IMR-90 (cell line): Measurements from ENCODE around the gene RAB3C. TPM values are rescaled to one million over a fixed set of nuclear protein-coding genes. Genes with fewer than 3 reads are reported as not detected.

Experiments used
- ATAC-seq: fragments of 200-7000 bp; cut with Tn5 transposase; 2 replicates; pipeline ENCODE4 v1.9.1; 2020; ENCODE audit warnings: low read depth, mild to moderate bottlenecking, moderate library complexity
- BruUV-seq: library from RNA; stranded (reverse); fragments of 400-500 nt; replicated peaks from 2 replicates; lab custom pipeline; 2021; lab: Mats Ljungman, UMichigan
- CTCF ChIA-PET: fragments of 300-600 bp; formaldehyde crosslinking; extraction: SDS; loops from one replicate; lab custom pipeline; 2021; ENCODE audit warnings: antibody characterized with exemption; lab: Yijun Ruan, JAX
- POLR2A ChIA-PET: fragments of 300-600 bp; sonication (Branson Sonifier 250); formaldehyde crosslinking; loops from one replicate; lab custom pipeline; 2022; ENCODE audit warnings: antibody characterized with exemption; ENCODE audit not compliant: unreplicated experiment; lab: Charles Lee
- DNase-seq: peaks from one replicate; pipeline ENCODE4 v3.0.0; 2013
- H2AFZ ChIP-seq: replicated peaks from 2 replicates; pipeline ENCODE3; 2013; ENCODE audit warnings: low read length, mild to moderate bottlenecking; ENCODE audit not compliant: poor library complexity
- H2AK5ac ChIP-seq: 2 replicates; pipeline ENCODE4 v1.6.1; 2013; ENCODE audit warnings: low read depth, low read length, inconsistent platforms
- H2AK9ac ChIP-seq: replicated peaks from 2 replicates; pipeline ENCODE3; 2013; ENCODE audit warnings: mild to moderate bottlenecking, low read depth, low read length, moderate library complexity; ENCODE audit not compliant: poor library complexity
- H2BK120ac ChIP-seq: 2 replicates; pipeline ENCODE4 v1.6.1; 2013; ENCODE audit warnings: low read depth, low read length, inconsistent platforms
- H2BK15ac ChIP-seq: 3 replicates; pipeline ENCODE4 v1.6.1; 2013; ENCODE audit warnings: low read depth, low read length, inconsistent platforms
- H2BK20ac ChIP-seq: 2 replicates; pipeline ENCODE4 v1.6.1; 2013; ENCODE audit warnings: low read depth, mild to moderate bottlenecking, inconsistent platforms, low read length, moderate library complexity
- H2BK5ac ChIP-seq: 2 replicates; pipeline ENCODE4 v1.6.1; 2013; ENCODE audit warnings: mild to moderate bottlenecking, low read depth, low read length, inconsistent platforms; ENCODE audit not compliant: poor library complexity, severe bottlenecking
- H3K14ac ChIP-seq: replicated peaks from 2 replicates; pipeline ENCODE4 v1.6.1; 2013; ENCODE audit warnings: low read depth, low read length, inconsistent platforms
- H3K18ac ChIP-seq: 2 replicates; pipeline ENCODE4 v1.6.1; 2013; ENCODE audit warnings: low read depth, low read length, control low read depth
- H3K23ac ChIP-seq: 2 replicates; pipeline ENCODE4 v1.6.1; 2013; ENCODE audit warnings: low read depth, low read length, inconsistent platforms
- H3K27ac ChIP-seq: 2 replicates; pipeline ENCODE4 v1.5.1; 2013; ENCODE audit warnings: mild to moderate bottlenecking, control low read depth, low read length; ENCODE audit not compliant: insufficient read depth
- H3K27me3 ChIP-seq: 2 replicates; pipeline ENCODE4 v1.6.1; 2013; ENCODE audit warnings: low read length; ENCODE audit not compliant: control insufficient read depth, insufficient read depth
- H3K36me3 ChIP-seq: 2 replicates; pipeline ENCODE4 v1.6.1; 2013; ENCODE audit warnings: low read length, mixed read lengths; ENCODE audit not compliant: control insufficient read depth, insufficient read depth
- H3K4ac ChIP-seq: 2 replicates; pipeline ENCODE4 v1.6.1; 2013; ENCODE audit warnings: low read depth, low read length, inconsistent platforms
- H3K4me1 ChIP-seq: 2 replicates; pipeline ENCODE4 v1.6.1; 2013; ENCODE audit warnings: low read length, mixed read lengths; ENCODE audit not compliant: control insufficient read depth, insufficient read depth
- H3K4me2 ChIP-seq: 2 replicates; pipeline ENCODE4 v1.6.1; 2013; ENCODE audit warnings: low read depth, mild to moderate bottlenecking, control low read depth, low read length, moderate library complexity
- H3K4me3 ChIP-seq: 2 replicates; pipeline ENCODE4 v1.5.1; 2013; ENCODE audit warnings: low read depth, mild to moderate bottlenecking, control low read depth, low read length, moderate library complexity; ENCODE audit not compliant: insufficient read depth
- H3K56ac ChIP-seq: 2 replicates; pipeline ENCODE4 v1.6.1; 2013; ENCODE audit warnings: low read length, inconsistent platforms; ENCODE audit not compliant: insufficient read depth; ENCODE audit errors: extremely low read depth
- H3K79me1 ChIP-seq, 2 experiments: 2 replicates each; pipeline ENCODE4 v1.6.1; 2013; ENCODE audit warnings: low read length in 2 of 2, inconsistent platforms in 1 of 2, low read depth in 1 of 2
- H3K9ac ChIP-seq: 2 replicates; pipeline ENCODE4 v1.6.1; 2013; ENCODE audit warnings: low read depth, low read length, control low read depth
- H3K9me1 ChIP-seq: 2 replicates; pipeline ENCODE4 v1.6.1; 2013; ENCODE audit warnings: low read length, inconsistent platforms; ENCODE audit not compliant: insufficient read depth
- H3K9me3 ChIP-seq: 2 replicates; pipeline ENCODE4 v1.6.1; 2013; ENCODE audit warnings: low read length; ENCODE audit not compliant: control insufficient read depth, insufficient read depth
- H4K20me1 ChIP-seq: 2 replicates; pipeline ENCODE4 v1.6.1; 2013; ENCODE audit warnings: low read length, inconsistent platforms; ENCODE audit not compliant: insufficient read depth
- H4K5ac ChIP-seq: 2 replicates; pipeline ENCODE4 v1.6.1; 2013; ENCODE audit warnings: mild to moderate bottlenecking, low read depth, low read length, control low read depth
- H4K8ac ChIP-seq, 2 experiments: 2 replicates each; pipeline ENCODE4 v1.6.1; 2013; ENCODE audit warnings: low read depth in 2 of 2, low read length in 2 of 2, control low read depth in 1 of 2, inconsistent platforms in 1 of 2
- H4K91ac ChIP-seq: 2 replicates; pipeline ENCODE4 v1.6.1; 2013; ENCODE audit warnings: low read depth, low read length, inconsistent platforms; ENCODE audit not compliant: insufficient read depth
- BHLHE40 ChIP-seq: fragments of 150-350 bp; IDR thresholded peaks from 2 replicates; pipeline ENCODE4 v1.6.1; 2016; ENCODE audit warnings: mild to moderate bottlenecking, low read depth, low read length
- CEBPB ChIP-seq: IDR thresholded peaks from 2 replicates; pipeline ENCODE4 v1.6.1; 2012; ENCODE audit warnings: low read depth, low read length, improper control_type of control experiment
- CTCF ChIP-seq: conservative IDR thresholded peaks from 2 replicates; pipeline ENCODE4 v1.5.1; 2012; ENCODE audit warnings: mild to moderate bottlenecking, low read depth, low read length, improper control_type of control experiment
- ELK1 ChIP-seq: fragments of 150-350 bp; IDR thresholded peaks from 2 replicates; pipeline ENCODE4 v1.6.1; 2016; ENCODE audit warnings: low read depth, mild to moderate bottlenecking, low read length, moderate library complexity, borderline replicate concordance
- MAFK ChIP-seq: IDR thresholded peaks from 2 replicates; pipeline ENCODE4 v1.6.1; 2012; ENCODE audit warnings: low read depth, low read length, improper control_type of control experiment
- MAZ ChIP-seq: IDR thresholded peaks from 2 replicates; pipeline ENCODE4 v1.6.1; 2012; ENCODE audit warnings: low read depth, mild to moderate bottlenecking, low read length, improper control_type of control experiment, moderate library complexity, borderline replicate concordance
- MXI1 ChIP-seq: IDR thresholded peaks from 2 replicates; pipeline ENCODE4 v1.6.1; 2012; ENCODE audit warnings: low read depth, mild to moderate bottlenecking, low read length, moderate library complexity, borderline replicate concordance
- NFE2L2 ChIP-seq: fragments of 150-350 bp; IDR thresholded peaks from 2 replicates; pipeline ENCODE4 v1.6.1; 2016; ENCODE audit warnings: low read depth, mild to moderate bottlenecking, low read length
- POLR2A ChIP-seq: IDR thresholded peaks from 2 replicates; pipeline ENCODE4 v1.6.1; 2012; ENCODE audit warnings: mild to moderate bottlenecking, low read depth, low read length
- RAD21 ChIP-seq: IDR thresholded peaks from 2 replicates; pipeline ENCODE4 v1.6.1; 2012; ENCODE audit warnings: low read length, improper control_type of control experiment
- RCOR1 ChIP-seq: IDR thresholded peaks from 2 replicates; pipeline ENCODE4 v1.6.1; 2012; ENCODE audit warnings: mild to moderate bottlenecking, low read length, improper control_type of control experiment; ENCODE audit not compliant: insufficient replicate concordance
- RFX5 ChIP-seq: IDR thresholded peaks from 2 replicates; pipeline ENCODE4 v1.8.0; 2012; ENCODE audit warnings: low read depth, mild to moderate bottlenecking, low read length, moderate library complexity
- SMC3 ChIP-seq: fragments of 150-350 bp; IDR thresholded peaks from 2 replicates; pipeline ENCODE4 v1.6.1; 2016; ENCODE audit warnings: low read depth, mild to moderate bottlenecking, antibody characterized with exemption, low read length, moderate library complexity
- USF2 ChIP-seq: fragments of 150-350 bp; IDR thresholded peaks from 2 replicates; pipeline ENCODE4 v1.6.1; 2017; ENCODE audit warnings: mild to moderate bottlenecking, antibody characterized with exemption, low read length, low read depth
- WGBS, 2 experiments: methylation state at CpG; one replicate each; pipeline versions ENCODE4 v1.1.5 to v1.1.7; 2013; ENCODE audit warnings: missing lambda C conversion rate in 2 of 2; ENCODE audit not compliant: insufficient read length in 1 of 2; ENCODE audit errors: extremely low coverage in 2 of 2; 5-methylcytosine and 5-hydroxymethylcytosine counted together
- dilution Hi-C: fragments of 300-500 bp; cut with HindIII; formaldehyde crosslinking; loops from one replicate; pipeline ENCODE4 v1.14.3; 2018; ENCODE audit warnings: low sequenced_read_pairs; ENCODE audit not compliant: unreplicated experiment
- in situ Hi-C: fragments of 300-500 bp; cut with MboI; formaldehyde crosslinking; loops from 3 replicates; pipeline ENCODE4 v1.14.3; 2019; ENCODE audit warnings: low sequenced_read_pairs, inconsistent platforms, mixed read lengths
- intact Hi-C: fragments of 100-400 bp; cut with micrococcal nuclease; formaldehyde crosslinking; loops from 2 replicates; pipeline ENCODE4 v1.10.0; 2022
- polyA plus RNA-seq, 3 experiments: library from polyadenylated mRNA; depleted of rRNA; stranded (reverse); fragments of >200 nt; gene quantifications; 2 replicates each; pipeline ENCODE4 v1.2.3, GENCODE V29; 2012; ENCODE audit warnings: low replicate concordance in 1 of 3
- total RNA-seq: library from RNA; depleted of rRNA; stranded (reverse); fragments of >200 nt; gene quantifications from 2 replicates; pipeline ENCODE4 v1.2.3, GENCODE V29; 2012

Gene RAB3C
- total and polyA plus RNA-seq, 2 of the 4 experiments (the other 2 are of a cell fraction): not detected

GRCh38 chr5:58703925-58704555, 121.2 kb downstream of the RAB3C start:
- ATAC-seq: no peak
- H3K9me3 ChIP-seq: no peaks in the 10 kb centered on the region
- H3K9ac ChIP-seq: no peak overlapping the region
- H3K4ac ChIP-seq: no peak overlapping the region
- POLR2A ChIA-PET: no interaction called here
- dilution Hi-C loops: no loop called here
- no peak overlapping the region for H2AFZ ChIP-seq
- no peaks in the 10 kb centered on the region for H3K79me1 ChIP-seq
- CTCF ChIA-PET: no interaction called here
- H2AK9ac ChIP-seq: no peak overlapping the region
- no peak overlapping the region for H3K4me3 ChIP-seq
- H2AK5ac ChIP-seq: no peak overlapping the region
- no peaks in the 10 kb centered on the region for H4K20me1 ChIP-seq
- H4K91ac ChIP-seq: no peak overlapping the region
- H3K27me3 ChIP-seq: no peaks in the 10 kb centered on the region
- no peak overlapping the region for H2BK120ac ChIP-seq
- H3K27ac ChIP-seq: no peak overlapping the region
- TF ChIP-seq CTCF (no peak), RFX5 (no peak), NFE2L2 (no peak), MXI1 (no peak), RCOR1 (no peak), MAZ (no peak), ELK1 (no peak), CEBPB (no peak), SMC3 (no peak), MAFK (no peak), BHLHE40 (no peak), USF2 (no peak), POLR2A (no peak), RAD21 (no peak)
- H3K56ac ChIP-seq: no peak overlapping the region
- no TSS peak for BruUV-seq
- in situ Hi-C loops: no loop called here
- H2BK20ac ChIP-seq: no peak overlapping the region
- WGBS, 2 experiments: no CpG with 5 or more reads among the region's 3 CpGs
- no peak for DNase-seq
- no peaks in the 10 kb centered on the region for H3K36me3 ChIP-seq
- intact Hi-C loops: no loop called here
- no peak overlapping the region for H4K8ac ChIP-seq
- no peak overlapping the region for H2BK5ac ChIP-seq
- H4K5ac ChIP-seq: no peak overlapping the region
- no peak overlapping the region for H3K4me2 ChIP-seq
- no peaks in the 10 kb centered on the region for H3K9me1 ChIP-seq
- H2BK15ac ChIP-seq: no peak overlapping the region
- H3K18ac ChIP-seq: no peak overlapping the region
- H3K14ac ChIP-seq: no peak overlapping the region
- H3K4me1 ChIP-seq: no peaks in the 10 kb centered on the region
- H3K23ac ChIP-seq: no peak overlapping the region
